ENCODE data around the gene TMEM158.

Gene TMEM158

GRCh38 chr3:45226206-45226915, at the start of gene TMEM158:
TSS of gene TMEM158 (minus strand) at chr3:45226287. CDS start at chr3:45226027, 260 bp downstream.
- DNase-seq (ENCODE audit: low spot score): peak; percentile 98

DNA sequence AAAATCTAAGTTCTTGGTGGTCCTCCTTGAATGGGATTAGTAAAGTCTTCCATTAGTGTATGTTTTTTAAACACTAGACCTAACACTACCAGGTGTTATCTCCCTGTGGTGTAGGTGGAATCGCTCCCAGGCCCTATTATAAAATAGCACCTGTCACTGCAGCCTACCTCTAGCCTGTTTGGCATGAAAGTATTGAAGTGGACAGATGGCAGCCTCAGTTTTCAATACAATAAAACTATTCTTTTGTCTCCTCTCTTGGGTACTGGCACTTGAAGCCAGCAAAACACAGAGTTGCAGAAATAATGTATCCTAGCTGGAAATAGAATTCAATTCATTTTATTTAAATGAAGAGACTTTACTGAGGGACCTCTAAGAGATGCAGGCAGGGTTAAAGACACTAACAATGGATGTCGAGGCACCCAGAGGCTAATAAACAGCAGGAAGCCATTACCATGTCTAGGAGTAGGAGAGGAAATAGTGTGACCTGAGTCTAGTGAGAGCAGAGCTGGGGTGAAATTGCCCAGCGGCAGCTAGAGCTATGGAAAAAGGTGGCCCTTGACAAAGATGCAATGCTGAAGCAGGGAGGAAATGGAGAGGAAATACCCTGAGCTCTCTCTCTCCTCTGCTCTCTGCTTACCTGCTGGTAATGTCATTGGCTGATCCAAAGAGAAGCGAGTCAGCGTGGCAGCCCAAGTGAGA, 49.1 kb upstream of the TMEM158 start:
- DNase-seq (ENCODE audit: low spot score): no peak

GRCh38 chr3:45273681-45274515, 47.8 kb upstream of the TMEM158 start:
- no peak for DNase-seq (ENCODE audit: low spot score)

DNA sequence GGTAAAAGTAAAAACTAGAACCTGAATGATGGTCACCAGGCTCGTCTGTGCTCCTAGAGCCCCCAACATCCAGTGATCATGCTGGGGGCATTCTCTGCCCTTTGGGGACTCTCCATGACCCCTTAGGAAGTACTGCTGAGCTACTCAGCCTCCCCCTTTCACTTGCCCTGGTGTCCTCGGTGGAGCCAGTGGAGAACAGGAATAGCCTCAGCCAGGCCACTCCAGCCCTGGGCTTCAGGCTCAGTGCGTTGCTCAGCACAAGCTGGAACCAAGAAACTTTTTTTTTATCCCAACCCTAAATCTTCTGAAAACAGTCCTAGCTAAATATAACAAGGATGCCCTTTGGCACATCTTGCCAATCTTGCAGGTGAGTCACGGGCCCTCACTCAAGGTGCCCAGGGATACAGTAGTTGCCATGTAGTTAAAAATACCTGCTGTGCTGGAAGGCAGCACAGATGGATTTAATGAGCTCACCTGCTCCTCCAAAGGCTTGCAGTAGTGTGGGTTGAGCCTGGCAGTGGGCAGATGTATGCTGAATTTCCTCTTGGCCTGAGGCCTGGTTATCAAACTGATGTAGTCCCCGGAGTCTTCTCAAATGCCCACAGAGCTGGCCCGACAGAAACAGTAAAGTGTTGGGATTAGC, 46.9 kb upstream of the TMEM158 start:
- no peak for DNase-seq (ENCODE audit: low spot score)

GRCh38 chr3:45272032-45272810, 46.1 kb upstream of the TMEM158 start:
- no peak for DNase-seq (ENCODE audit: low spot score)

DNA sequence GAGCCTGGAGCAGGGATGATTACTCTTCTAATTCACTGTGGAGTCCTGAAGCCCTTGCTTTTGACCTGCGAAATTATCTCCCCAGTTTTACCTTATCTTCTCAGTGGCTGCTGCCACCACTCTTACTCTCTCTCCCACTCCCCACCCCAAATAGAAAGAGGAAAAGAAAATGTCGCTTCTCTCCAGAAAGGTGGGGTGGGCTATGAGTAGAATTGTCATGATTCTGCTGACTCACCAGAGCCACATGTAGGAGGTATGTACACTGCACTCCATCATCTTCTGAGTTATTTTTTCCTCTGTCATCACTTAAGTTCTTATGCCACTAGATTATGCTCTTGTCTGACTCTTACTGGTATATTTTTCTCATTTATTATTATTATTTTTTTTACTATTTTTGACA, 43.9 kb upstream of the TMEM158 start:
- no peak for DNase-seq (ENCODE audit: low spot score)

DNA sequence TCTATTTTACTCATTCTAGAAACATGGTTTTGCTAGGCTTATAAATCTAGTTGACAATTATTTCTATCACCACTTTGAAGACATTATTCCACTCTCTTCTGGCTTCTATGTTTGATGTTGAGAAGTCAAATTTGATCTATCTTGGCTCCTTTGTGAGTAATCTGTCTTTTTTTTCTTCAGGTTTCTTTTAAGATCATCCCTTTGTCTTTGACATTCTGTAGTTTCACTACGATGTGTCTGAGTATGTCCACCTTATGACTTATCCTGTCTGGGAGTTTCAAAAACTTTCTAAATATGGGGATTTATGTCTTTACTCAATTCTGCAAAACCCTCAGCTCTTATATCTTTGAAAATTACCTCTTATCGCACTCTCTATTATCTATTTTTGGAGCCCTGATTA, 41.0 kb upstream of the TMEM158 start:
- no peak for DNase-seq (ENCODE audit: low spot score)

GRCh38 chr3:45261333-45262110, 35.4 kb upstream of the TMEM158 start:
- DNase-seq (ENCODE audit: low spot score): no peak

DNA sequence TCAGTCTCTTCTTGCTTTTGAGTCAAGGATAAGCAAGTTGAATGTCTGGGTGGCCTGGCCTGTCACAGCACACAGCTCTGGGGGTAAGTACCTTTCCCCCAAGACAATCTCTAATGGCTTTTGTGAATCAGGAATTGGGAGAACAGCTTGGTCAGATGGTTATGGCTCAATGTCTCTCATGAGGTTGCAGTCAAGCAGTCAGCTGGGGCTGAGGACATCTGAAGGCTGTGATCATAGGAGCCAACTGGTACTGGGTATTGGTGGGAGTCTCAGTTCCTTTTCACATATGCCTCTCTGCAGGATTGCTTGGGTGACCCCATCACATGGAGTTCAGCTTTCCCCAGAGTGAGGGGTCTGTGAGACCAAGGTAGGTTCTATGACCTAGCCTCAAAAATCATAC, 33.0 kb upstream of the TMEM158 start:
- DNase-seq (ENCODE audit: low spot score): no peak

- DNase-seq (ENCODE audit: low spot score): no peak
Observed at GRCh38 chr3:45258317-45258716, 32.2 kb upstream of the TMEM158 start.

DNA sequence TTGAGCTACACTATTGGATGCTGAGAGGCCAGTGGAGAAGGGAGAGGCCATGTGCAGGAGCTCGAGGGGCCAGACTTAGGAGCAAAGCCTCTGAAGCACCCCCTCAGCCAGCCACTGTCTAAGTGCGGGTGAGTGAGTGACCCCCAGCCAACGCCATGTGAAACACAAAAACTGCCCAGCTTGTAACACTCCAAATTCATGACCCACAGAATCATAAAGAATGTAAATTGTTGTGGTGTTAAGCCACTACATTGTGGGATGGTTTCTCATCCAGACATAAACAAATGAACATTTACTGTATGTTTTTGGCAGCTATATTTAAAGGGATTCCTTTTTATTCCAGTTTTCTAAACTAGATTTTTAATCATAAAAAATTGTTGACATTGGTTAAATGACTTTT, 27.2 kb upstream of the TMEM158 start:
- DNase-seq (ENCODE audit: low spot score): no peak

DNA sequence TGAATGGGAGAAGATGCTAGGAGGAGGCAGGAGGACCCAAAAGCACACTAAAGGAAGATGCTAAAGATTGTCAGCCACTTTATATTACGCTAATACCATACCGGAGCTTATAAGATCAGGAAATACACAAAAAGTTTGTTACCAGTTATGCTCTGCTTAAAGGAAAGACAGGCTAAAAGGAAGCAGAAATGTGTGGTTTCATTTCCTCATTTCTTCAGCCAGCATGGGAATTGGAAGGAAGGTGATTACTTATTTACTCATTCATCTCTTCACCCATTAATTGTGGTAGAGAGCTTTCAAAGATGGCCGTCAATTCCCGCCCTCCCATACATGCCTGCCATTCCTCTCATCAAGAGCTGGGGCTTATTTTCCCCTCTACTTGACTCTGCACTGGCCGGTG, 26.7 kb upstream of the TMEM158 start:
- DNase-seq (ENCODE audit: low spot score): no peak

- DNase-seq (ENCODE audit: low spot score): no peak
Observed at GRCh38 chr3:45249391-45249790, 23.3 kb upstream of the TMEM158 start.

DNA sequence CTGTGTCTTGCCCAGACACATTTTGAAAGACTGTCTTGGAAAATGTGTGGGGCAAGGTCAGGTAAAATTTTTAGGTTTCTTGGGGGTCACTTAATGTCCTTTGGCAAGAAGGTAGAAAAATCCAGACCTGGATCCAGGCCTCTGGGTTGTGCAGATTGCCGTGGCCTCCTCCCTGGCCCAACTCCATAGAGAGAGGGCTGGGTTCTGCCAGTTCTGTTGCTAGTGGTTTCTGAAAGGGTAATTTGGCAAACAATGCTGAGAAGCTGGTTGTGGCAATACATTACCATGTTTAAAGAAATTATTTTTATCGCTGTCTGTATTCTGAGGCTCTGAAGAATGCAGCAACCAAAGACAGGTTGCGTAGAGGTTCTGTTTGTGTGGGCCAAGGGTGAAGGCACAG, 20.2 kb upstream of the TMEM158 start:
- DNase-seq (ENCODE audit: low spot score): no peak

DNA sequence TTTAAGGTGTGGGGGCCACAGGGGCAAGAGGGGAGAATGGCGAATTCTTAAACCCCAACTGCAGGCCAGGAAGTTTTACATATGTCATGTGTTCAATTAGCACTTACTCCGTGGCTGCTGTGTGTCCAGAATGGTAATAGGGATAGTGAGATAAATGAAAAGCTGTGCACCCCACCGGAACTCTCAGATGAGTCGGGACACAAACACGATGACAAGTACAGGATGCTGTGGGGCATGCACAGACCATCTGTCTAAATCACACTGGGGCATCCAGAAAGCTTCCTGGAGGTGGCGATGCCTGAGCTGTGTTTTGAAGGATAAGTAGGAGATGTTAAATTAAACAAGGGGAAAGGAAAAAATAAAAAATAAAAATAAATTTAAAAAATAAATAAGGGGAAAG, 18.3 kb upstream of the TMEM158 start:
- no peak for DNase-seq (ENCODE audit: low spot score)

GRCh38 chr3:45241206-45241605, 15.1 kb upstream of the TMEM158 start:
- no peak for DNase-seq (ENCODE audit: low spot score)

GRCh38 chr3:45240292-45240691, 14.2 kb upstream of the TMEM158 start:
- DNase-seq (ENCODE audit: low spot score): no peak

DNA sequence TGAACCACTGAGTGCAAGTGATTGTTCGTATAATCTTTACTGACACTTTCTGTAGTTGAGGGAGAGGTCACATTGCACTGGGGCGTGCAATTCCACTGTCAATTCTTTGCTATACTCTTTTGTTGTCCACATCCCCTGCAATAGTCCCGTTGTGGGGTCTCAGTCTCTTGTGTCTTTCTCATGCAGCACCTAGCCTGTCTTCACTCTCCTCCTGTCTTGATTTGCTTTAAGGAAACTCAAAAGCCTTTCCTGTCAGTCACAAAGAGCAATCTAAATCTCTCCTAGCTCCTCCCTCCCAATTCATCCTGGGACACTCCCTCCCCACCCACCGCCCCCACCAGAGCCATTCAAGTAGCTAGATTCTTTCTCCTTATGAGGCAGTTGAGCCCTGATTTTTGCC, 13.2 kb upstream of the TMEM158 start:
- DNase-seq (ENCODE audit: low spot score): no peak

GRCh38 chr3:45236964-45237363, 10.9 kb upstream of the TMEM158 start:
- DNase-seq (ENCODE audit: low spot score): no peak

DNA sequence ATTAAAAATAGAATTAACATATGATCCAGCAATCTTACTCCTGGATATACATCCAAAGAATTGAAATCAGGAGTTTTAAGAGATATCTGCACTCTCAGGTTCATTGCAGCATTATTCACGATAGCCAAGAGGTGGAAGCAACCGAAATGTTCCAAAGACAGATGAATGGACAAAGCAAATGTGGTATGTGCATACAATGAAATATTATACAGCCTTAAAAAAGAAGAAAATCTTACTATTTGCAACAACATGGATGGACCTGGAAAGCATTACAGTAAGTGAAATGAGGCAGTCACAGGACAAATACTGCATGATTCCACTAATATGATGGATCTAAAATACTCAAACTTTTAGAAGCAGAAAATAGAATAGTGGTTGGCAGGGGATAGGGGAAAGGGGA, 9.3 kb upstream of the TMEM158 start:
- DNase-seq (ENCODE audit: low spot score): no peak

DNA sequence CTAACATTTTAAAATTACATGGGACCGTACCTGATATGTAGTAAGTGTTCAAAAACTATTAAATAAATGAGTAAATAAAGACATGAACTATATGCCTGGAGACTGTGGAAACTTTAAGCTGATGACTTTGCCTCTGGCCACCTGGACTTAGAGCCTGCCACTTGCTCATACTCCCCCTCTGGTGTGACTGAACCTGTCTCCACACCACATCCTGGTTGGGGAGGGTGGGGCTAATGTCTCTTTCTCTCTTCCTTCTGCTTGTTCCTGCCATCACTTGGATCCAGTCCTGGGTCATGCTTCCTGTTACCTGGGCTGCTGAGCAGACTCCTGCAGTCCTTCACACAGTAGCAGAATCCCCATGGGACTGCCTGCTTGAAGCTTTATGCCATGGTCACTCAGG, 8.2 kb upstream of the TMEM158 start:
- DNase-seq (ENCODE audit: low spot score): no peak

Measured in HuH-7 (cell line).